Adipocyte (in vitro differentiated cells): ENCODE results near the gene PCCB.
"Not testable (repeated sequence)": the region's sequence is repeated elsewhere in the genome, so short reads cannot be mapped to it uniquely, and the experiment has no call there.

Experiments used
- DNase-seq: peaks from one replicate; pipeline ENCODE4 v3.0.0-alpha.2; 2015; ENCODE audit warnings: low read depth
- H3K27me3 ChIP-seq: replicated peaks from 2 replicates; pipeline ENCODE4 v1.7.0; 2013; ENCODE audit warnings: mild to moderate bottlenecking, low read length, moderate library complexity; ENCODE audit not compliant: control insufficient read depth, insufficient read depth
- H3K36me3 ChIP-seq: 2 replicates; pipeline ENCODE4 v1.7.0; 2013; ENCODE audit warnings: low read length, mild to moderate bottlenecking, moderate library complexity; ENCODE audit not compliant: control insufficient read depth, insufficient read depth, severe bottlenecking
- H3K4me1 ChIP-seq: 2 replicates; pipeline ENCODE4 v1.7.0; 2013; ENCODE audit warnings: mild to moderate bottlenecking, low read length, moderate library complexity; ENCODE audit not compliant: control insufficient read depth, insufficient read depth
- H3K4me3 ChIP-seq: 2 replicates; pipeline ENCODE4 v1.7.0; 2013; ENCODE audit warnings: mild to moderate bottlenecking, low read length, moderate library complexity
- H3K9ac ChIP-seq: 2 replicates; pipeline ENCODE4 v1.7.0; 2013; ENCODE audit warnings: mild to moderate bottlenecking, low read length, moderate library complexity
- H3K9me3 ChIP-seq: 2 replicates; pipeline ENCODE4 v1.7.0; 2013; ENCODE audit warnings: mild to moderate bottlenecking, low read length, moderate library complexity; ENCODE audit not compliant: control insufficient read depth

PCCB gene

GRCh38 chr3:136350132-136350531, 100.0 kb downstream of the PCCB start:
- DNase-seq = peak; percentile 95

GRCh38 chr3:136350557-136350956, 100.4 kb downstream of the PCCB start:
- Histone ChIP-seq H3K4me1 (peaks cover 18% of the 10 kb centered on the region), H3K27me3 (no peaks in the 10 kb centered on the region), H3K9me3 (peaks cover 2% of the 10 kb centered on the region), H3K4me3 (peak overlapping the region; percentile 61), H3K9ac (peak overlapping the region; percentile 51), H3K36me3 (peaks cover 18% of the 10 kb centered on the region)
- peak; percentile 30 for DNase-seq

More at GRCh38 chr3:136350132-136350531, 100.0 kb downstream of the PCCB start:
- Histone ChIP-seq H3K9me3 (no peaks in the 10 kb centered on the region), H3K9ac (peak overlapping the region; percentile 51), H3K4me1 (peaks cover 18% of the 10 kb centered on the region), H3K36me3 (peaks cover 15% of the 10 kb centered on the region), H3K27me3 (no peaks in the 10 kb centered on the region), H3K4me3 (peak overlapping the region; percentile 61)

GRCh38 chr3:136351351-136351750, 101.2 kb downstream of the PCCB start:
- Histone ChIP-seq H3K4me1 (peaks cover 18% of the 10 kb centered on the region), H3K36me3 (peaks cover 14% of the 10 kb centered on the region), H3K9ac (no peak overlapping the region), H3K9me3 (peaks cover 5% of the 10 kb centered on the region), H3K4me3 (no peak overlapping the region), H3K27me3 (no peaks in the 10 kb centered on the region)
- DNase-seq = no peak

- peaks cover 14% of the 10 kb centered on the region for H3K36me3 ChIP-seq
- H3K4me3 ChIP-seq = no peak overlapping the region
- no peaks in the 10 kb centered on the region for H3K27me3 ChIP-seq
- H3K9me3 ChIP-seq = peaks cover 5% of the 10 kb centered on the region
- no peak for DNase-seq
- H3K4me1 ChIP-seq = peaks cover 18% of the 10 kb centered on the region
- H3K9ac ChIP-seq = no peak overlapping the region
Observed at GRCh38 chr3:136351905-136352304, 101.8 kb downstream of the PCCB start.

GRCh38 chr3:136353461-136353860, 103.3 kb downstream of the PCCB start:
- H3K4me3 ChIP-seq = no peak overlapping the region
- H3K9ac ChIP-seq = no peak overlapping the region
- peaks cover 5% of the 10 kb centered on the region for H3K9me3 ChIP-seq
- no peaks in the 10 kb centered on the region for H3K27me3 ChIP-seq
- peaks cover 14% of the 10 kb centered on the region for H3K36me3 ChIP-seq
- DNase-seq = no peak
- H3K4me1 ChIP-seq = peaks cover 18% of the 10 kb centered on the region

DNA sequence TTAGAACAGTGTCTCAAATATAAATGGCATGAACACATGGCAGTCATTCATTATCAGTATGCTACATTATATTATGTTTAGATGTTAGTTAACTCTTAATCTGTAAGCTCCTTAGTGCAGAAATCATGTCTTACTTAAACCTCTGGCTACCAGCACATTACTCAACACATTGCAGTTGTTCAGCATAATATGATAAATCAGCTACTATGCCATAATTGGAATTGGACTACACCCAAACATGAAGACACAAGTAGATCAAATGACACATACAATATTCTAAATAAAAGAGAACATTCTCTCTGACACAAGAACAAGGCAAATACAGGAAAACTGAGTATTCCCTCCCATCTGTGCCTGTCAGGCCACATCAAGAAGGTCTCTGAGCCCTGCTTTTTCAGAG, 116.1 kb downstream of the PCCB start:
- Histone ChIP-seq H3K4me1 (peaks cover 11% of the 10 kb centered on the region), H3K36me3 (peaks cover 9% of the 10 kb centered on the region), H3K9ac (no peak overlapping the region), H3K4me3 (no peak overlapping the region), H3K27me3 (no peaks in the 10 kb centered on the region), H3K9me3 (no peaks in the 10 kb centered on the region)
- DNase-seq = peak; percentile 72

GRCh38 chr3:136375800-136376199, 125.7 kb downstream of the PCCB start:
- not testable (repeated sequence) for H3K27me3 ChIP-seq, DNase-seq, H3K4me1 ChIP-seq, H3K9me3 ChIP-seq, H3K9ac ChIP-seq, H3K36me3 ChIP-seq, H3K4me3 ChIP-seq

DNA sequence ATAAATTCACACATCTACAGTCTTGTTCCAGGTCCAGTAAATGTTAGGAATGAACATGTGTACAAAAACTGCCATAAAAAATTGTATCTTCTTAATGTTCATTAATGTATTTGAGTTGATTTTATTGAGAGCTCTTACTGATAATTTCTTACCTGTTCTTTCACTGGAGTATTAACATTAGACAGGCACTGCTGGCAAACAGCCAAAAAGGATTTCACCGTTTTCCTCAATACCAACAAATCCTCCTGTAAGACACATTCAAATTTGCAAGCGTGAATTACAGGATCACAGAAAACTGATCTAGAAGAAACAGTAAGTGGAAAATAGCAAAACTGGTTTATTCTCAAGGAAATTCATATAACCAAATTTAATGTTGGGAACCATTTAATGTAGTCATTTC, 127.4 kb downstream of the PCCB start:
- H3K9me3 ChIP-seq = no peaks in the 10 kb centered on the region
- H3K9ac ChIP-seq = no peak overlapping the region
- DNase-seq = no peak
- H3K27me3 ChIP-seq = no peaks in the 10 kb centered on the region
- peaks cover 6% of the 10 kb centered on the region for H3K36me3 ChIP-seq
- no peak overlapping the region for H3K4me3 ChIP-seq
- H3K4me1 ChIP-seq = no peaks in the 10 kb centered on the region

GRCh38 chr3:136378011-136378410, 127.9 kb downstream of the PCCB start:
- Histone ChIP-seq H3K9ac (no peak overlapping the region), H3K4me1 (no peaks in the 10 kb centered on the region), H3K27me3 (no peaks in the 10 kb centered on the region), H3K4me3 (no peak overlapping the region), H3K9me3 (no peaks in the 10 kb centered on the region), H3K36me3 (peaks cover 6% of the 10 kb centered on the region)
- DNase-seq = no peak
